Inflammatory macrophage (primary cell): ENCODE results near the gene COPE.
"Not testable (repeated sequence)": the region's sequence is repeated elsewhere in the genome, so short reads cannot be mapped to it uniquely, and the experiment has no call there.

ENCODE experiments used
- DNase-seq, 2 donors: peaks; one replicate each; pipeline ENCODE4 v3.0.0-alpha.2; 2020 to 2022

Gene COPE

GRCh38 chr19:18940769-18941627, 21.8 kb upstream of the COPE start, which contains the start of gene HOMER3:
HOMER3 (minus strand) TSS chr19:18941217; CDS start chr19:18938982, 2,235 bp downstream.
- peak; percentile 55 to 71 for DNase-seq

GRCh38 chr19:18939922-18940768, 21.0 kb upstream of the COPE start:
- DNase-seq: peak; percentile 21 to 46

- no peak for DNase-seq
These were observed 20.0 kb upstream of the COPE start for GRCh38 chr19:18939163-18939562.

GRCh38 chr19:18933297-18933696, 14.1 kb upstream of the COPE start:
- DNase-seq: no peak

- peak; percentile 73 to 79 for DNase-seq
These were observed 13.1 kb upstream of the COPE start for GRCh38 chr19:18932216-18932841.

GRCh38 chr19:18931316-18932162, 12.4 kb upstream of the COPE start:
- no peak for DNase-seq

- no peak for DNase-seq
These were observed 10.1 kb upstream of the COPE start for GRCh38 chr19:18929311-18929710.

- DNase-seq: no peak
These were observed 9.0 kb upstream of the COPE start for GRCh38 chr19:18928018-18928805.

GRCh38 chr19:18924684-18925213, 5.6 kb upstream of the COPE start:
- DNase-seq: no peak

GRCh38 chr19:18922228-18922985, 3.2 kb upstream of the COPE start:
- no peak for DNase-seq

GRCh38 chr19:18921593-18921992, 2.4 kb upstream of the COPE start:
- no peak for DNase-seq

GRCh38 chr19:18920400-18920799, 1.2 kb upstream of the COPE start:
- no peak for DNase-seq

- DNase-seq: no peak
These were observed 670 bp upstream of the COPE start for GRCh38 chr19:18919900-18920214.

- not testable (repeated sequence) for DNase-seq
These were observed 1.6 kb downstream of the COPE start for GRCh38 chr19:18917593-18917992.

- DNase-seq: peak; percentile 21 to 53
These were observed 3.5 kb downstream of the COPE start for GRCh38 chr19:18915639-18916038.

GRCh38 chr19:18913466-18913865, 5.7 kb downstream of the COPE start:
- no peak for DNase-seq

- no peak for DNase-seq
These were observed 6.3 kb downstream of the COPE start for GRCh38 chr19:18912933-18913332.

- no peak for DNase-seq
These were observed 8.3 kb downstream of the COPE start for GRCh38 chr19:18910801-18911436.

- DNase-seq: no peak
These were observed 9.2 kb downstream of the COPE start for GRCh38 chr19:18910010-18910409.
